Parathyroid adenoma (tissue), 2 donors: ENCODE data around the gene AKAP10.

Experiments used
- H2AFZ ChIP-seq: fragments of 300-600 bp; sonication (generic); one replicate; pipeline ENCODE4 v1.7.0; 2017; ENCODE audit warnings: antibody characterized with exemption, mild to moderate bottlenecking
- H3K27ac ChIP-seq: fragments of 300-600 bp; sonication (generic); one replicate; pipeline ENCODE4 v1.7.0; 2017
- H3K27me3 ChIP-seq: fragments of 300-600 bp; sonication (generic); one replicate; pipeline ENCODE4 v1.7.0; 2017; ENCODE audit warnings: low read length; ENCODE audit not compliant: control insufficient read depth, insufficient read depth
- H3K36me3 ChIP-seq: fragments of 300-600 bp; sonication (generic); one replicate; pipeline ENCODE4 v1.7.0; 2017; ENCODE audit warnings: low read length; ENCODE audit not compliant: control insufficient read depth, insufficient read depth
- H3K4me1 ChIP-seq: fragments of 300-600 bp; sonication (generic); one replicate; pipeline ENCODE4 v1.7.0; 2017; ENCODE audit warnings: control low read depth
- H3K4me2 ChIP-seq: fragments of 300-600 bp; sonication (generic); one replicate; pipeline ENCODE4 v1.7.0; 2017; ENCODE audit warnings: low read length
- H3K4me3 ChIP-seq: fragments of 300-600 bp; sonication (generic); one replicate; pipeline ENCODE4 v1.7.0; 2017; ENCODE audit warnings: low read depth, low read length
- H3K79me2 ChIP-seq: fragments of 300-600 bp; sonication (generic); one replicate; pipeline ENCODE4 v1.7.0; 2017; ENCODE audit warnings: control low read depth
- H3K9ac ChIP-seq: fragments of 300-600 bp; sonication (generic); one replicate; pipeline ENCODE4 v1.7.0; 2017; ENCODE audit warnings: mild to moderate bottlenecking
- H3K9me3 ChIP-seq: fragments of 300-600 bp; sonication (generic); one replicate; pipeline ENCODE4 v1.7.0; 2017; ENCODE audit warnings: low read length; ENCODE audit not compliant: control insufficient read depth
- TF ChIP-seq, protein P1 (sequence below): fragments of 300-600 bp; sonication (generic); IDR thresholded peaks from one replicate; pipeline ENCODE4 v1.7.0; 2017; ENCODE audit warnings: antibody characterized with exemption, mild to moderate bottlenecking
- donor health status: primary hyperparathyroidism.

The AKAP10 gene

DNA sequence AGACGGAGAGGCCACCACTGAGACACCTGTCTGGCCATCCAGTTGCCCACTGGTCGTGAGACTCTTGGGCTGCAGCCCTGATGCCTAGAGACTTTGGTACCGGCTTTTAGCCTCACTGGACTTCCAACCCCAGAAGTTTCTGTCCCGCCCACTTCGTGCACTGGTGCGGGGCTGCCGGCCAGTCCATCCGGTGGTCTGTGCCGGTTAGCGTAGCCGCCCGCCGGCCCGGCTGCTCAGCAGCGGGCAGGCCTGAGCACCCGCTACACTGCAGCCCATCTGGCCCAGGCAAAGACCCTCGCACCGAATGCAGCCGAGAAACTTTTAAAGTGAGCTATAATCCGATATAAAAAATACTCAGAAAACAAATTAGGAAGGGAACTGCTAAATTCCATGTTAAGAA is 30.7 kb downstream of the AKAP10 start:
- no peak overlapping the region for H2AFZ ChIP-seq
- no peak overlapping the region for H3K4me2 ChIP-seq
- H3K9ac ChIP-seq: no peak overlapping the region
- H3K4me3 ChIP-seq: no peak overlapping the region
- no peaks in the 10 kb centered on the region for H3K9me3 ChIP-seq
- TF ChIP-seq, protein P1, sequence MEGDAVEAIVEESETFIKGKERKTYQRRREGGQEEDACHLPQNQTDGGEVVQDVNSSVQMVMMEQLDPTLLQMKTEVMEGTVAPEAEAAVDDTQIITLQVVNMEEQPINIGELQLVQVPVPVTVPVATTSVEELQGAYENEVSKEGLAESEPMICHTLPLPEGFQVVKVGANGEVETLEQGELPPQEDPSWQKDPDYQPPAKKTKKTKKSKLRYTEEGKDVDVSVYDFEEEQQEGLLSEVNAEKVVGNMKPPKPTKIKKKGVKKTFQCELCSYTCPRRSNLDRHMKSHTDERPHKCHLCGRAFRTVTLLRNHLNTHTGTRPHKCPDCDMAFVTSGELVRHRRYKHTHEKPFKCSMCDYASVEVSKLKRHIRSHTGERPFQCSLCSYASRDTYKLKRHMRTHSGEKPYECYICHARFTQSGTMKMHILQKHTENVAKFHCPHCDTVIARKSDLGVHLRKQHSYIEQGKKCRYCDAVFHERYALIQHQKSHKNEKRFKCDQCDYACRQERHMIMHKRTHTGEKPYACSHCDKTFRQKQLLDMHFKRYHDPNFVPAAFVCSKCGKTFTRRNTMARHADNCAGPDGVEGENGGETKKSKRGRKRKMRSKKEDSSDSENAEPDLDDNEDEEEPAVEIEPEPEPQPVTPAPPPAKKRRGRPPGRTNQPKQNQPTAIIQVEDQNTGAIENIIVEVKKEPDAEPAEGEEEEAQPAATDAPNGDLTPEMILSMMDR: no peak
- H3K27ac ChIP-seq: no peak overlapping the region
- H3K36me3 ChIP-seq: no peaks in the 10 kb centered on the region
- peaks cover 41% of the 10 kb centered on the region for H3K79me2 ChIP-seq
- peaks cover 5% of the 10 kb centered on the region for H3K4me1 ChIP-seq
- no peaks in the 10 kb centered on the region for H3K27me3 ChIP-seq

DNA sequence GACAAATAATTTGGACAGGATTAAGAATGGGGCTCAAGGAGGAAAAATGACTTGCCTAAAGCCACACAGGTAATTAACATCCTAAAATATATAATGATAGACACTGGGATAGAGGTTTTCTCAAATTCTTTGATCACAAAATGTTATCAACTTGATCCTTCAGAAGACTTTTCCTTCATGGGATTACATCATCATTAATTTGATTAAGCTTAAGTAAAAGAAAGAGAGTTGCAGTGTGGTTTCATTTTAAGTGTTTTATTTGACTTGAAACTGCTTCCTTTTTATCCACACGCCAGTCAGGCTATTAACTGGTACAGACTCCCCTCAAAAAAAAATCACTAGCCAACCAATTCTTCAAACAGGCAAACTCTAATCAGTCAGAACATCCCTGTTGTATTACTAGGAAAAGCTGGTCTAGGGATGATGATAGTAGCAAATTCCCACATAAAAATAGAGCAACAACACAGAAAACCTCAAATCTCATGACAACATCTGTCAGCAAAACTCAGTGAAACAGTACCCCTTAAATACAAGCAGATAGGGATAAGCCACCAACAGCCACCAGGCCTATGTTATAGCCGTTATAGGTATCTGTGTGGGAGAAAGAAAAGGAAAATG is 32.5 kb downstream of the AKAP10 start:
- H3K36me3 ChIP-seq: no peaks in the 10 kb centered on the region

DNA sequence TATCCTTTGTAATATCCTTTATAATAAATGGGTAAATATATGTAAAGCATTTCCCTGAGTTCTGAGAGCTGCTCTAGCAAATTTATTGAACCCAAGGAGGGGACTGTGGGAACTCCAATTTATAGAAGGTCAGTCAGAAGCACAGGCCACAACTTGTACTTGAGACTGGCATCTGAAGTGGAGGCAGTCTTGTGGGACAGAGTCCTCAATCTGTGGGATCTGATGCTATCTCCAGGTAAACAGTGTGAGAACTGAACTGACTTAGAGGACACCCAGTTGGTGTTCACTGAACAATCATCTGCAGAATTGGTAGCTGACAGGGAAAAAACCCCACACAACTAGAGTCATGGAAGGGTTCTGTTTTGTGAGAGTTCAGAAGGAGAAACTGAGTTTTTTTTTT is 34.0 kb downstream of the AKAP10 start:
- Histone ChIP-seq H3K4me1 (peaks cover 2% of the 10 kb centered on the region), H3K27me3 (no peaks in the 10 kb centered on the region), H3K9me3 (no peaks in the 10 kb centered on the region), H3K4me2 (no peak overlapping the region), H3K36me3 (no peaks in the 10 kb centered on the region), H3K4me3 (no peak overlapping the region), H3K27ac (no peak overlapping the region), H3K79me2 (peaks cover 26% of the 10 kb centered on the region), H2AFZ (no peak overlapping the region), H3K9ac (no peak overlapping the region)
- TF ChIP-seq, protein P1: no peak

More for the DNA sequence above, 32.5 kb downstream of the AKAP10 start:
- no peak overlapping the region for H3K27ac ChIP-seq
- no peak overlapping the region for H3K4me3 ChIP-seq
- H2AFZ ChIP-seq: no peak overlapping the region
- no peaks in the 10 kb centered on the region for H3K27me3 ChIP-seq
- peaks cover 36% of the 10 kb centered on the region for H3K79me2 ChIP-seq
- H3K9ac ChIP-seq: no peak overlapping the region
- TF ChIP-seq, protein P1: no peak
- peaks cover 5% of the 10 kb centered on the region for H3K4me1 ChIP-seq
- no peaks in the 10 kb centered on the region for H3K9me3 ChIP-seq
- H3K4me2 ChIP-seq: no peak overlapping the region

DNA sequence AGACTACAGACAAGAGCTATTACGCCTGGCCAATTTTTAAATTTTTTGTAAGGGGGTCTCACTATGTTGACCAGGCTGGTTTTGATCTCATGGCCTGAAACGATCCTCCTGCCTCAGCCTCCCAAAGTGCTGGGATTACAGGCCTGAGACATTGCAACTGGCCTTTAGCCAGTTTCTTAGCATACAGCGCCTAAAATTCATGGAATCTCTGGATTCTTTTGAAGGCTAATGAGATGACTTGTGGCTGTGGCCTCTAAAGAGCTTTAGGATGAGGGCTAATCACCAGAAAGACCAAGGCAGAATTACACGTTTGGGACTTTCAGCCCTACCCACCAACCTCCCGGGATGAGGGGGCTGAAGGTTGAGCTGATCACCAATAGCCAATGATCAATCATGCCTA is 34.6 kb downstream of the AKAP10 start:
- Histone ChIP-seq H3K4me3 (no peak overlapping the region), H2AFZ (no peak overlapping the region), H3K27me3 (no peaks in the 10 kb centered on the region), H3K79me2 (peaks cover 21% of the 10 kb centered on the region), H3K36me3 (no peaks in the 10 kb centered on the region), H3K9me3 (no peaks in the 10 kb centered on the region), H3K9ac (no peak overlapping the region), H3K4me2 (no peak overlapping the region), H3K27ac (no peak overlapping the region), H3K4me1 (no peaks in the 10 kb centered on the region)
- TF ChIP-seq, protein P1: no peak
